Stimulated activated CD4-positive, alpha-beta T cell treated with anti-CD3 and anti-CD28 coated beads, Interleukin-1b, Interleukin-23, amount 100 ng/mL, for 48 hours (primary cell): ENCODE measurements around the gene PRR36.
"Not testable (repeated sequence)": the region's sequence is repeated elsewhere in the genome, so short reads cannot be mapped to it uniquely, and the experiment has no call there.

ENCODE experiments used
- DNase-seq: peaks from one replicate; pipeline ENCODE4 v3.0.0-alpha.2; 2020

Gene PRR36

GRCh38 chr19:7897292-7897691 lies 23.1 kb upstream of the PRR36 start:
- no peak for DNase-seq

DNA sequence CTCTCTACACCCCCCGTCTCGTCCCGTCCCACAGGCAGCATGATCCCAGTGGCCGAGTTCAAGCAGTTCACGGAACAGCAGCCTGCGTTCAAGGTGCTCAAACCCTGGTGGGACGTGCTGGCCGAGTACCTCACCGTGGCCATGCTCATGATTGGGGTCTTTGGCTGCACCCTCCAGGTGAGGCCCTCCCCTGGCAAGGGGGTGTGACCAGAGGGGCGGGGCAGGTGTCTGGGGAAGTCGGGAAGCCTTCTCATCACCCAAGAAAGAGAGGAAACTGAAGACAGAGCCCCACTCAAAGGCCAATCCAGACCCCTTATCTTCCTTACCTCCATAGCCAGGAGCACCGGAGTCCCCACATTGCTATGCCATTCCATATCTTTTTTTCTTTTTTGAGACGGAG lies 21.4 kb upstream of the PRR36 start:
- DNase-seq, result no peak

- DNase-seq, result no peak
These were observed 20.6 kb upstream of the PRR36 start for GRCh38 chr19:7894612-7895309.

DNA sequence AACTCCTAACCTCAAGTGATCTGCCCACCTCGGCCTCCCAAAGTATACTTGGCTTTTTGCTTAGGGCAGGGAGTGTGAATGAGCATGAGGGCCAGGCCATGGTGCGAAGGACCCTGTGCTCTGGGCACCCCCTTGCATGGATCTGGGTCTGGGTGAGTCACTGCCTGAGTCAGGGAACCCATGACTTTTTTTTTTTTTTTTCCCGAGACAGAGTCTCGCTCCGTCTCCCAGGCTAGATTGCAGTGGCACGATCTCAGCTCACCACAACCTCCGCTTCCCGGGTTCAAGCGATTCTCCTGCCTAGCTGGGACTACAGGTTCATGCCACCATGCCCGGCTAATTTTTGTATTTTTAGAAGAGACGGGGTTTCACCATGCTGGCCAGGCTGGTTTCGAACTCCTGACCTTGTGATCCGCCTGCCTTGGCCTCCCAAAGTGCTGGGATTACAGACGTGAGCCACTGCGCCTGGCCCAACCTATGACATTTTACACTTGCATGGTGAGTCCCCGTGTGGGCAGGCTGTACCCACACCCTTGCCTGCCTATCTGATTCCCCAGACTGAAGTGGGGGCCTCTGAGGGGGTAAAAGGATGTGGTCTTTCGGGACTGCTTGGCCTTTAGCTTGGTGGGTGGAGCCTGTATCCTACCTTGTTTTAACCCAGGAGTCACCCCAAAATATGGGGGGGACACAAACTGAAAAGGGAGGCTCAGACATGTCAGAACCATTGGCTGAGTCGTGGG lies 19.3 kb upstream of the PRR36 start:
- DNase-seq, result not testable (repeated sequence)

GRCh38 chr19:7888826-7889217 lies 14.6 kb upstream of the PRR36 start:
- DNase-seq, result no peak

DNA sequence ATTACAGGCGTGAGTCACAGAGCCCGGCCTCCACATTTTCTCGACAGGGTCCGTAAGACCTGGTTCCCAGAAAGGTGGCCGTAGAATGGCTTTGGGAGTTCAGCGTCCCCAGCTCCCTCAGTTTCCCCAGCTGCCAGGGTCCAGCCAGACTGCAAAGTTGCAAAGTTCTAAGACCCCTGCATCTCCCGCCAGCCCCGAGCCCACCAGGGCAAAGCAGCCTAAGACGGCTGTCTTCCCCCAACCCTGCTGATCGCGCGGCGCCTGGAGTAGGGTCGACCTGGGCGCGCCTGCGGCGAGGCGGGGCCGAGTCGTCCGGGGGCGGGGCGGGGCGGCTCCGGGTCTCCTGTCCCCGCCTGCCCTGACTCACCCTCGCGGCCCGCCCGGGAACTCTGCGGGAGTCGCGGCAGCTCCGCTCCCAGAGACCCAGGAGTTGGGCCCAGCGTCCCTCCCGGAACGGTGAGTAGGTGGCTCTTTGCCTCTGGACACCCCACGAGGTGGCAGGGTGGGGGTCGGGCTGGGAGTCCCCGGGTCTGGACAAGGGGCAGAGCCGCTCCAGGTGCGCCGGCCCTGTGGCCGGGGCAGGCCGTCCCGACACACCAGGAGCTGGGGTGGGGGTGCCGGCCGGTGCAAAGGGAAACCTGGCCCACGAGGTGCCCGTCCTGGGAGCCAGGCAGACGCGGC lies 14.1 kb upstream of the PRR36 start, which contains the start of gene LRRC8E:
LRRC8E (plus strand) TSS at position 366 of the 681 bp plus-strand sequence. CDS start 7,094 bp downstream, outside the sequence.
- DNase-seq, result peak; percentile 39

- no peak for DNase-seq
These were observed 13.4 kb upstream of the PRR36 start for GRCh38 chr19:7887408-7888144.

DNA sequence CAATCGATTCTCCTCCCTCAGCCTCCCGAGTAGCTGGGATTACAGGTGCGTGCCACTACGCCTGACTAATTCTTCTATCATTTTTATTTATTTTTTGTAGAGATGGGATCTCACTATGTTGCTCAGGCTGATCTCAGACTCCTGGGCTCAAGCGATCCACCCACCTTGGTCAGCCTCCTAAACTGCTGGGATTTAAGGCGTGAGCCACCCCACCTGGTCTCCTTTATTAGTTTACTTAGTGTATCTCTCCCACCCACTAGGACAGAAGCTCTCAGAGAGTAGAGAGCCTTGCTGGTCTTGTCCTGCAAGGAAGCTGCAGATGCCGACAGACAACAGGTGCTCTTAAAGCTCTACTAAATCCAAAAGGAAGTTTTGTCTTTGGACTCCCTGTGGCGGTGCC lies 11.6 kb upstream of the PRR36 start:
- no peak for DNase-seq

GRCh38 chr19:7883796-7884570 lies 9.8 kb upstream of the PRR36 start:
- DNase-seq, result no peak

- no peak for DNase-seq
These were observed 8.9 kb upstream of the PRR36 start for GRCh38 chr19:7883105-7883504.

DNA sequence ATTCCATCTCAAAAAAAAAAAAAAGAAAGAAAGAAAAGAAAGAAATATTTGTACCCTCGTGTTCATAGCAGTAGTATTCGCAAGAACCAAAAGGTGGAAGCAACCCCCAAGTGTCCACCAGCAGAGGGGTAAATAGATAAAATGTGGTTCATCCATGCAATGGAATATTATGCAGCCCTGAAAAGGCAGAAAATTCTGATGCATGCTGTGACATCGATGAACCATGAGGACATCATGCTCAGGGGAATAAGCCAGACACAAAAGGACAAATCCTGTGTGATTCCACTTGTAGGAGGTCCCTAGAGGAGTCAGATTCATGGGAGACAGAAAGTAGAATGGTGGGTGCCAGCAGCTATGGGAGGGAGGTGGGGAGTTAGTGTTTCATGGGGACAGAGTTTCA lies 7.7 kb upstream of the PRR36 start:
- no peak for DNase-seq

- DNase-seq, result no peak
These were observed 5.6 kb upstream of the PRR36 start for GRCh38 chr19:7879836-7880235.

DNA sequence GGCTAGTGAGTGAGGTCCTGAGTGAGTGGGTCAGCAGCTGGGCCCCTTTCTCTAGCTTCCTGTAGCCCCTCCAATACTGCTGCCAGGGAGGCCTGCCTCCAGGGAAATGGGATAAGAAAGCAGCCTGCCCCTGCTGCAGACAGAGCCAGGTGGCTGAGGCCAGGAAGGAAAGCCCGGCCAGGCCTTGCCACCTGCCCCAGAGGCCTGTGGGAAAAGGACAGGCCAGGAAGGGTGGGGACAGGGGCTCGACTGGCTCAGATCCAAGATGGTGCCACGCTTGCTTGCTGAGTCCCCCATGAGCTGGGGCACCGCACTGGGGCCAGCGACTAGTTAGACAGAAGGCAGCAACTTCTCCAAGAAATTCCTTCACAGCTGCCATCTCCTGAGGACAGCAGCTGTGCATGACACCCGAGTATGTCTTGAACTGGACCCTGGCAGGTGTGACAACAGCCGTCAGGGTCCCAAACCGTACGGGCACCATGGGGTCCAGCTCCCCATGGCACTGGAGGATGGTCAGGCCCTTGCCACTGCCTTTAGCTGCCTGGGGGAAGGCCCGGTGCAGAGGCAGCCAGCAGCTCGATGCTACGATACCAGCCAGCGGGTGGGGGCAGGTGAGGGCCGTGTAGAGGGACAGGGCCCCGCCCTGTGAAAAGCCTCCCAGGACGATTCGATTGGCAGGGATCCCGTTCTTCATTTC lies 5.1 kb upstream of the PRR36 start:
- no peak for DNase-seq

- no peak for DNase-seq
These were observed 3.2 kb upstream of the PRR36 start for GRCh38 chr19:7877249-7877836.

- no peak for DNase-seq
These were observed 695 bp upstream of the PRR36 start for GRCh38 chr19:7874897-7875273.

DNA sequence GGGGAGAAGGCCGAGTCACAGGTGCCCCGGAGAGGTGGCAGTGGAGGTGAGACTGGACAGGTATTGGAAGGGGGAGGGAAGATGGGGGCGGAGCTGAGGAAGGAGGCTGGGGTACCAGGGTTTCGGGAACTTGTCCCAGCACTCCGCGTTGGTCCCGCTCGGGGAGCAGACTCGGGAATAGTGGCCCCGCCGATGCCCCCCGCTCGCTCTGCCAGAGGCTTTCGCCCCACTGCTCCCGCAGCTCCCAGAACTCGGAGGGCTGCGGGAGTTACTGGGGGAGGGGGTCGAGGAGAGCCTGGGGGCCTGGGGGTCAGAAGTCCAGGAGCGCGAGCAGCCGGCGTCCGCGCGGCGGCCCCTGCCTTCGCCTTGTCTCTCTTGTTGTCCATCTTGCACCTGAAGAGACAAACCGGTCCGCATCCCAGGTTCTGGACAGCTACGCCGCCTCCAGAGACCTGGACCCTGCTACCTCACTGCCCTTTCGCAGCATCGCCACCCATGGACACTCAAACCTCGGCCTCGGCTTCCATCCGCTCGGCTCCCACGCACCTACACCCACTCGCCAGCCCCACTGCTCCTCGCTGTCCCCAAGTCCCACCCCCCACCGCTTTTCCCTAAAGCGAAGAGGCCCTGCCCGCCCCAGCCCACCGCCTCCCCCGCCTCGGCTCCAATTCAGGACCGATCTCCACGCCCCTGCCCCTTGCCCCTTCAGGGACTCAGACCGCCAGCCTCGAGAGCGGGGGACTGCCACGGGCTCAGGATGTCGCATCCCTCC lies 700 bp downstream of the PRR36 start:
- no peak for DNase-seq

- DNase-seq, result no peak
These were observed 1.6 kb downstream of the PRR36 start for GRCh38 chr19:7872306-7873204.

DNA sequence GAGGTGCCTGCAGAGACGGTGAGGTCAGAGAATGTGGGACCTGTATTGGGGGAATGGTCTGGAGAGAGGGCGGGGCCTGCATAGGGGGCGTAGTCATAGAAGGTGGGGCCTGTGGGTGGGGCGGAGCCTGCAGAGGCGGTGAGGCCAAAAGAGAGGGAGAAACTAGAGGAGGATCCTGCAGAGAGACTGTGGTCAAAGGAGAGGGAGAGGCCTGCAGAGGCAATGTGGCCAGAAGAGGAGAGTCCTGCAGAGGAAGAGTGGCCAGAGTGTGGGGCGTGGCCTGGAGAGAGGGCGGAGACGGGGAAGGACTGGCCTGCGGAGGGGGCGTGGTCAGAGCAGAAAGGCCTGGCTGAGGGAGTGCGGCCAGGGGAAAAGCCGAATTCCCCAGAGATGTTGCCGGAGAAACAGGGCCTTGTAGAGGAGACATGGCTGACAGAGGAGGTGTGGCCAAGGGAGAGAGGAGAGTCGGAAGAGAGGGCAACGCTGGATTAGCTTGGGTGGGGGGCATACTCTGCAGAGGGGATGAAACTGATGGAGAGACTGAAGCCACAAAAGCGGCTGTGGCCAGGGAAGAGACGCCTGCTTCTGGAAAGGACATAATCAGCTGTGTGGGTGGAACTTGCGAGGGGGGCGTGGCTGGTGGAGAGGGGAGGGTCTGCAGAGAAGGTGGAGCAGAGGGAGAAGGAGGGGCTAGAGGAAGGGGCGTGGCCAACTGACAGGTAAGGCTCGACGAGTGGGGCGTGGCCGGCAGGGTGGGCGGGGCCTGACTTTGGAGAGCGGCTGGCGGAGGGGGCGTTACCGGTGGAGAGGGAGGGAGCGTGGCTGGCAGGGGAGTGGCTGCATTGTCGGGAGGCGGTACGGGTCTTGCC lies 2.5 kb downstream of the PRR36 start:
- DNase-seq, result peak; percentile 94
